Type B pancreatic cell (in vitro differentiated cells): ENCODE results near the gene NRAP. TPM values are rescaled to one million over a fixed set of nuclear protein-coding genes. Genes with fewer than 3 reads are reported as not detected.
A peak's percentile ranks its signal among the peaks of the same experiment; 100 is the strongest.

Experiments
- DNase-seq: peaks from one replicate; pipeline ENCODE4 v3.0.0; 2021; ENCODE audit warnings: mixed read lengths; ENCODE audit not compliant: unreplicated experiment; ENCODE audit errors: extremely low spot score
- H3K27ac Mint-ChIP-seq: 2 replicates; pipeline ENCODE4 v1.8.0; 2021; ENCODE audit warnings: mild to moderate bottlenecking, mixed read lengths
- H3K27me3 Mint-ChIP-seq: 2 replicates; pipeline ENCODE4 v1.8.0; 2021; ENCODE audit warnings: mixed read lengths
- H3K36me3 Mint-ChIP-seq: 2 replicates; pipeline ENCODE4 v1.8.0; 2021; ENCODE audit warnings: mixed read lengths
- H3K4me1 Mint-ChIP-seq: one replicate; pipeline ENCODE4 v1.8.0; 2021; ENCODE audit warnings: mixed read lengths; ENCODE audit not compliant: unreplicated experiment
- H3K4me3 Mint-ChIP-seq: 2 replicates; pipeline ENCODE4 v1.8.0; 2021; ENCODE audit warnings: mild to moderate bottlenecking, mixed read lengths
- H3K9me3 Mint-ChIP-seq: 2 replicates; pipeline ENCODE4 v1.8.0; 2021; ENCODE audit warnings: mixed read lengths
- total RNA-seq: library from RNA; stranded (reverse); gene quantifications from 2 replicates; pipeline ENCODE4 v1.2.1, GENCODE V29; 2021; ENCODE audit warnings: low replicate concordance
- TF ChIP-seq, protein P1 (sequence below): fragments of 200-600 bp; sonication (generic); conservative IDR thresholded peaks from 2 replicates; pipeline ENCODE4 v1.5.0; 2021; ENCODE audit warnings: antibody characterized with exemption, mild to moderate bottlenecking

NRAP gene
- total RNA-seq, 1 donor from 2014 or later = not detected

DNA sequence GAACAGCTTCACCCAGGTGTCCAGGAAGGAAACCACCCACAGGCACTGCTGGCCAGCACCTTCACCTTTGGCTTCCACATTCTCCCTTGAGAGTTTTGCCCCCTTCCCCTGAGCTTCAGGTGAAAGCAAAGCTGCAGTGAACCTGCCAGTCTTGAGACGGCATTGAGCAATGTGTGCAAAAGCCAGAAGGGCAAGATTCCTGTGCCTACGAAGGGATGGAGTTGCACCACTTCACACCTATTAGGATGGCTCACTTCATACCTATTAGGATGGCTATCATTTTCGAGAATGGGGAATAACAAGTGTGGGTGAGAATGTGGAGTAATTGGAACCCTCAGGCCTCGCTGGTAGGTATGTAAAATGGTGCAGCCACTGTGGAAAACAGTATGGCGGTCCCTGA is 103.8 kb downstream of the NRAP start:
- peaks cover 55% of the 10 kb centered on the region for H3K27me3 Mint-ChIP-seq

DNA sequence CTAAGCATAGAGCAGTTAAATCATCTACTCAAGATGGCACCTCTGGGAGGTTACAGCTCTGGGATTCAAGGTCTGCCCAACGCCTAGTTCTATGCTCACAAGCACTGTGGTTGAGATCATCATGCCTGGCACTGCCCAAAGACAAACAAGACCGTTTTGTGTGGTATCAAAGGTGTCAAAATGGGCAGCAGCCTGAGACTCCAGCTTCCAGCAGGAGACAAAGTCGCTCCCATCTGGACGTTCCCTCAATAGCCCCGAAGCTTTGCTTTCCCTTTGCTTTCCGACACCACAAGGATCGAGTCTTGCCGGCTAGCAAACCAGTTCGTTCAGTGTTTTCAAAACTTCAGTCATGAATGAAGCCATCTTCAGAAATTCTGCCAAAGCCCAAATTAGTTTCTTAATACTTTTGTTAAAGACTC is 105.9 kb downstream of the NRAP start:
- H3K27me3 Mint-ChIP-seq = peaks cover 51% of the 10 kb centered on the region
- no peaks in the 10 kb centered on the region for H3K9me3 Mint-ChIP-seq
- TF ChIP-seq, protein P1, sequence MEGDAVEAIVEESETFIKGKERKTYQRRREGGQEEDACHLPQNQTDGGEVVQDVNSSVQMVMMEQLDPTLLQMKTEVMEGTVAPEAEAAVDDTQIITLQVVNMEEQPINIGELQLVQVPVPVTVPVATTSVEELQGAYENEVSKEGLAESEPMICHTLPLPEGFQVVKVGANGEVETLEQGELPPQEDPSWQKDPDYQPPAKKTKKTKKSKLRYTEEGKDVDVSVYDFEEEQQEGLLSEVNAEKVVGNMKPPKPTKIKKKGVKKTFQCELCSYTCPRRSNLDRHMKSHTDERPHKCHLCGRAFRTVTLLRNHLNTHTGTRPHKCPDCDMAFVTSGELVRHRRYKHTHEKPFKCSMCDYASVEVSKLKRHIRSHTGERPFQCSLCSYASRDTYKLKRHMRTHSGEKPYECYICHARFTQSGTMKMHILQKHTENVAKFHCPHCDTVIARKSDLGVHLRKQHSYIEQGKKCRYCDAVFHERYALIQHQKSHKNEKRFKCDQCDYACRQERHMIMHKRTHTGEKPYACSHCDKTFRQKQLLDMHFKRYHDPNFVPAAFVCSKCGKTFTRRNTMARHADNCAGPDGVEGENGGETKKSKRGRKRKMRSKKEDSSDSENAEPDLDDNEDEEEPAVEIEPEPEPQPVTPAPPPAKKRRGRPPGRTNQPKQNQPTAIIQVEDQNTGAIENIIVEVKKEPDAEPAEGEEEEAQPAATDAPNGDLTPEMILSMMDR = no peak
- peaks cover 46% of the 10 kb centered on the region for H3K4me1 Mint-ChIP-seq
- no peak for DNase-seq
- peak overlapping the region; percentile 36 for H3K4me3 Mint-ChIP-seq
- peak overlapping the region; percentile 26 for H3K27ac Mint-ChIP-seq
- no peaks in the 10 kb centered on the region for H3K36me3 Mint-ChIP-seq

More for the DNA sequence above, 103.8 kb downstream of the NRAP start:
- no peaks in the 10 kb centered on the region for H3K9me3 Mint-ChIP-seq
- no peak overlapping the region for H3K4me3 Mint-ChIP-seq
- no peak overlapping the region for H3K27ac Mint-ChIP-seq
- DNase-seq = no peak
- TF ChIP-seq, protein P1 = no peak
- H3K36me3 Mint-ChIP-seq = no peaks in the 10 kb centered on the region
- H3K4me1 Mint-ChIP-seq = peaks cover 43% of the 10 kb centered on the region

DNA sequence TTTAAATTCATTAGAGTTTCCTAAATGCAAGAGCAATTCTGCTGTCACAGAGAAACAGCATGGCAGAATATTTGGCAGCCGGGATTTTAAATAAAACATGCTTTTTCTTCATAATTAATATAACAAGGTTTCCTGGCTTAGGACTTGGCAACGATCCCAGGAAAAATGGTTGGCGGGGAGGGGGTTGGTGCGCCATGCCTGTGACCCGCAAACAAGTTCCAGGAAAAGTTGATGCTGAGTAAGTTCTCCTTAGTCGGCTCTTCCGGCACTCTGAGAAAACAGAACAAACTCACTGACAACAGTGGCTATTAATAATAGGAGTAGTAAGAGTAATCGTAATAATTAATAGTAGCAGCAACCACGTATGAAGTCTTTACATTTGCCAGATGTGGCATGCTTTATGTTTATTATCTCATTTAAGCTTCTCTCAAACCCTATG is 106.4 kb downstream of the NRAP start:
- peak overlapping the region; percentile 36 for H3K4me3 Mint-ChIP-seq
- no peaks in the 10 kb centered on the region for H3K9me3 Mint-ChIP-seq

DNA sequence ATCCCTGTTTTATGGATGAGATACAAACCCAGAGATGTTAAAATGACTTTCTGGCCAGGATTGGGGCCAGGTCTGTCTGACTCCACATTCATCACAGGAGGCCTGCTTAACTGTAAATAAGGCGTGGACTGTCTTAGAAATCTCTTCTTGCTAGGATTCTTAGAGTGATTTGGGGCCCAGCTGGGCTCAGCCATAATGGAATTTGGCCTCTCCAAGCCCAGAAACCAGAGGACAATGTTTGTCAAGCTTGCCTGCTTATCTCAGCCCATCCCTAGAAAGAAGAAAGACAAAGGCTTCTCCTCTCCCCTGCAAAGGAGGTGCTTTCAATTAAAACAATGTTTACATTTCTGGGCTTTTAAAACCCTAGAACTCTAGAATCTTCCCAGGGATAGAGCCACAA is 108.1 kb downstream of the NRAP start:
- Mint-ChIP-seq H3K9me3 (no peaks in the 10 kb centered on the region), H3K4me1 (peaks cover 48% of the 10 kb centered on the region), H3K27ac (peak overlapping the region; percentile 31), H3K4me3 (peak overlapping the region; percentile 15), H3K36me3 (no peaks in the 10 kb centered on the region), H3K27me3 (peaks cover 44% of the 10 kb centered on the region)
- TF ChIP-seq, protein P1 = no peak
- no peak for DNase-seq

More for the DNA sequence above, 106.4 kb downstream of the NRAP start:
- H3K27me3 Mint-ChIP-seq = peaks cover 47% of the 10 kb centered on the region
- H3K4me1 Mint-ChIP-seq = peaks cover 44% of the 10 kb centered on the region
- H3K36me3 Mint-ChIP-seq = no peaks in the 10 kb centered on the region
- TF ChIP-seq, protein P1 = no peak
- no peak overlapping the region for H3K27ac Mint-ChIP-seq
- no peak for DNase-seq

DNA sequence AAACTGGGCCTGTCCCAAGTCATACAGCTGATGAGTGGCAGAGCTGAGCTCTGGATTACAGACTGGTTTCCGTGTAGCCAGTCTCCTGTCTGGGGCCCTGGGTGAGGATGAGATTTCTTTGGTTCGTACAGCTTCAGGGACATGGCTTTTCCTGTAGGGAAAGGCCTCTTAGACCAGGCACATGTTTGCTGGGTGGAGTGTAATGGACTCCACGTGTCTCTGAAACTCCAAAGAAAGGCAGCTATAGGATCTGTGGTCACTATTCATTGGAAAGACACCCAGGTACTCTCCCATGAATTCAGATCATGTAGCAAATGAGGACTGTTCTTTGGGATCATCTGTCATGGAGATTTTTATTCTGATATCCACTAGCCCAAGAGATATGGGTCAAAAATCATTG is 108.6 kb downstream of the NRAP start:
- Mint-ChIP-seq H3K27ac (no peak overlapping the region), H3K36me3 (no peaks in the 10 kb centered on the region), H3K4me1 (peaks cover 53% of the 10 kb centered on the region), H3K4me3 (no peak overlapping the region), H3K9me3 (no peaks in the 10 kb centered on the region), H3K27me3 (peaks cover 40% of the 10 kb centered on the region)
- TF ChIP-seq, protein P1 = no peak
- no peak for DNase-seq

DNA sequence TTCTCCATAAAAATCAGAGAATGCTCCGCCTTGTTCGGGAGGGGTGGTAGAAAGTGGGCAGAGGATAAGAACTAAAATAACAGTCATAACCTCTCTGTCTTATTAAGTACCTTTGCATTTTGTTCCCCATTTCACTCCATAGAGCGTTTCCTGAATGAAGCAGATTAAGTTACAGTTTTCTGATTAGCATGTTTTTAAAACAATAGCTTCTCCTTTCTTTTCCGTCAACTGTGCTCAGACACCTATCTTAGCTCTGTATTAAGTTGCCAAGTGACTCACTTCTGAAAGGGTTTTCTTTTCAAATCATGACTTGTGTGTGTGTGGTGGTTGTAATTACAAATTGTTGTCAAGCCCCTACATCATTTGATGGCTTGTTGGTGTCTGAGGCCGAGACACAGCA is 109.6 kb downstream of the NRAP start:
- Mint-ChIP-seq H3K36me3 (no peaks in the 10 kb centered on the region), H3K4me1 (peaks cover 58% of the 10 kb centered on the region), H3K27me3 (peaks cover 29% of the 10 kb centered on the region), H3K27ac (no peak overlapping the region), H3K4me3 (no peak overlapping the region), H3K9me3 (no peaks in the 10 kb centered on the region)
- no peak for DNase-seq
- TF ChIP-seq, protein P1 = no peak
